Psoas muscle (tissue), 8 donors: Measurements from ENCODE around the gene AFF3. TPM values are rescaled to one million over a fixed set of nuclear protein-coding genes. Genes with fewer than 3 reads are reported as not detected.

ENCODE experiments used
- ATAC-seq, 4 donors: fragments of 200-7000 bp; cut with Tn5 transposase; one replicate each; pipeline ENCODE4 v1.9.1; 2020; ENCODE audit warnings: moderate library complexity in 3 of 4, mild to moderate bottlenecking in 2 of 4
- DNase-seq, 2 donors: peaks; one replicate each; pipeline ENCODE4 v3.0.0-alpha.2; 2020
- H3K27ac ChIP-seq: fragments of 200-600 bp; one replicate; pipeline ENCODE4 v1.8.0; 2022
- H3K27me3 ChIP-seq, 3 donors: fragments of 200-600 bp in 1 of 3; one replicate each; pipeline versions ENCODE4 v1.6.1 to v1.8.0; 2013 to 2022; ENCODE audit warnings: low read length in 2 of 3, mild to moderate bottlenecking in 2 of 3, moderate library complexity in 1 of 3; ENCODE audit not compliant: insufficient read depth in 3 of 3
- H3K36me3 ChIP-seq, 2 donors: fragments of 200-600 bp in 1 of 2; one replicate each; pipeline versions ENCODE4 v1.6.1 to v1.8.0; 2013 to 2022; ENCODE audit warnings: low read depth in 1 of 2, mild to moderate bottlenecking in 1 of 2, moderate library complexity in 1 of 2; ENCODE audit not compliant: insufficient read depth in 1 of 2
- H3K4me1 ChIP-seq: fragments of 200-600 bp; one replicate; pipeline ENCODE4 v1.8.0; 2022
- H3K4me3 ChIP-seq: fragments of 200-600 bp; one replicate; pipeline ENCODE4 v1.8.0; 2022; ENCODE audit warnings: mild to moderate bottlenecking
- H3K9me3 ChIP-seq: fragments of 200-600 bp; one replicate; pipeline ENCODE4 v1.8.0; 2022
- CTCF ChIP-seq: fragments of 200-600 bp; IDR thresholded peaks from one replicate; pipeline ENCODE4 v1.8.0; 2022; ENCODE audit warnings: antibody characterized with exemption
- WGBS, 3 donors: extraction: QIAGEN DNeasy Blood & Tissue Kit; methylation state at CpG; one replicate each; pipeline versions ENCODE4 v1.1.6 to v1.1.7; 2013; 5-methylcytosine and 5-hydroxymethylcytosine counted together
- intact Hi-C, 2 donors: fragments of 100-400 bp; cut with DNase I; formaldehyde crosslinking; loops; one replicate each; pipeline versions ENCODE4 v1.11.0 to v1.14.2; 2022
- polyA plus RNA-seq, 3 donors: library from polyadenylated mRNA; stranded (reverse); fragments of 200-250 nt; gene quantifications; one replicate each; pipeline ENCODE4 v1.2.3, GENCODE V29; 2013
- total RNA-seq, 4 donors: library from RNA; stranded (reverse); fragmentation: NEBNext Ultra II Directional in 2 of 4; extraction: Animal tissue kit (Norgen Biotek cat#: 25700) in 2 of 4; gene quantifications; one replicate each; pipeline versions ENCODE4 v1.2.1 to v1.2.4, GENCODE V29; 2021 to 2023
- donor health status: healthy with polysubstance abuse.
- donor health status: DM: no; HTN: no; CAD: no; lungs with moderate emphysema.
- donor health status: Bipolar disorder and iron deficiency.
- donor health status: healthy.
- donor health status: DM: yes; HTN: yes; CAD: no.
- donor health status: DM: no; HTN: no; CAD: no.
- donor health status: DM: no; HTN: no; CAD: no.
- donor health status: DM: yes; HTN: yes; CAD: no.

Gene AFF3
- total and polyA plus RNA-seq, 7 donors = 0.08 to 2.9 (median 0.44) TPM

- H3K36me3 ChIP-seq = no peaks in the 10 kb centered on the region
- no peak overlapping the region for H3K4me3 ChIP-seq
- H3K27ac ChIP-seq = no peak overlapping the region
- ATAC-seq (no peak), DNase-seq (no peak)
- H3K4me1 ChIP-seq = no peaks in the 10 kb centered on the region
- intact Hi-C loops = no loop called here
- TF ChIP-seq CTCF = no peak
- peaks cover 0 to 3% (median 0%) of the 10 kb centered on the region in 3 donors for H3K27me3 ChIP-seq
- no peaks in the 10 kb centered on the region for H3K9me3 ChIP-seq
Measured at GRCh38 chr2:100077456-100077855, 64.9 kb downstream of the AFF3 start.

- no peak for TF ChIP-seq CTCF
- 66 to 72% (median 69%) methylated on average over 3 of the region's 3 CpGs for WGBS, 3 donors
Measured at GRCh38 chr2:100075532-100075931, 66.9 kb downstream of the AFF3 start.

GRCh38 chr2:100073110-100073509 lies 69.3 kb downstream of the AFF3 start:
- H3K27ac ChIP-seq = no peak overlapping the region
- no peak for DNase-seq

More at GRCh38 chr2:100075532-100075931, 66.9 kb downstream of the AFF3 start:
- H3K4me3 ChIP-seq = no peak overlapping the region
- peaks cover 0 to 3% (median 0%) of the 10 kb centered on the region in 3 donors for H3K27me3 ChIP-seq
- no peaks in the 10 kb centered on the region for H3K4me1 ChIP-seq
- ATAC-seq (no peak), DNase-seq (no peak)
- no peaks in the 10 kb centered on the region for H3K9me3 ChIP-seq
- H3K27ac ChIP-seq = no peak overlapping the region
- no peaks in the 10 kb centered on the region for H3K36me3 ChIP-seq
- intact Hi-C loops = no loop called here

GRCh38 chr2:100072503-100072902 lies 69.9 kb downstream of the AFF3 start:
- DNase-seq = no peak
- no peaks in the 10 kb centered on the region for H3K36me3 ChIP-seq
- TF ChIP-seq CTCF = no peak
- H3K27me3 ChIP-seq = peaks cover 0 to 3% (median 0%) of the 10 kb centered on the region in 3 donors
- intact Hi-C loops = no loop called here
- WGBS, 3 donors = 55 to 65% (median 59%) methylated on average over 3 of the region's 3 CpGs
- no peaks in the 10 kb centered on the region for H3K4me1 ChIP-seq
- H3K27ac ChIP-seq = no peak overlapping the region
- ATAC-seq = no peak
- H3K9me3 ChIP-seq = no peaks in the 10 kb centered on the region
- H3K4me3 ChIP-seq = no peak overlapping the region

More at GRCh38 chr2:100073110-100073509, 69.3 kb downstream of the AFF3 start:
- Histone ChIP-seq H3K4me3 (no peak overlapping the region), H3K4me1 (no peaks in the 10 kb centered on the region), H3K9me3 (no peaks in the 10 kb centered on the region), H3K36me3 (no peaks in the 10 kb centered on the region), H3K27me3 (peaks cover 0 to 3% (median 0%) of the 10 kb centered on the region in 3 donors)
- intact Hi-C loops = no loop called here
- TF ChIP-seq CTCF = no peak
- 30 to 48% (median 33%) methylated on average over 3 of the region's 3 CpGs for WGBS, 3 donors
- peak in 1 of 4 donors; percentile 28 for ATAC-seq

GRCh38 chr2:100071335-100072043 lies 70.9 kb downstream of the AFF3 start:
- intact Hi-C loops = no loop called here
- no peak for ATAC-seq
- TF ChIP-seq CTCF = no peak
- H3K36me3 ChIP-seq = no peaks in the 10 kb centered on the region
- no peaks in the 10 kb centered on the region for H3K9me3 ChIP-seq
- peaks cover 0 to 3% (median 0%) of the 10 kb centered on the region in 3 donors for H3K27me3 ChIP-seq
- H3K4me3 ChIP-seq = no peak overlapping the region
- H3K27ac ChIP-seq = no peak overlapping the region
- 82 to 86% (median 83%) methylated on average over 13 of the region's 13 CpGs for WGBS, 3 donors
- no peaks in the 10 kb centered on the region for H3K4me1 ChIP-seq
- no peak for DNase-seq
